Central memory CD4-positive, alpha-beta T cell (primary cell): Measurements from ENCODE around the gene DNAH17.

ENCODE experiments used
- DNase-seq: peaks from one replicate; pipeline ENCODE4 v3.0.0; 2022
- total RNA-seq, 3 experiments: gene quantifications; one replicate each; lab custom pipeline; 2026; lab: John Stamatoyannopoulos, UW

DNAH17 gene, protein sequence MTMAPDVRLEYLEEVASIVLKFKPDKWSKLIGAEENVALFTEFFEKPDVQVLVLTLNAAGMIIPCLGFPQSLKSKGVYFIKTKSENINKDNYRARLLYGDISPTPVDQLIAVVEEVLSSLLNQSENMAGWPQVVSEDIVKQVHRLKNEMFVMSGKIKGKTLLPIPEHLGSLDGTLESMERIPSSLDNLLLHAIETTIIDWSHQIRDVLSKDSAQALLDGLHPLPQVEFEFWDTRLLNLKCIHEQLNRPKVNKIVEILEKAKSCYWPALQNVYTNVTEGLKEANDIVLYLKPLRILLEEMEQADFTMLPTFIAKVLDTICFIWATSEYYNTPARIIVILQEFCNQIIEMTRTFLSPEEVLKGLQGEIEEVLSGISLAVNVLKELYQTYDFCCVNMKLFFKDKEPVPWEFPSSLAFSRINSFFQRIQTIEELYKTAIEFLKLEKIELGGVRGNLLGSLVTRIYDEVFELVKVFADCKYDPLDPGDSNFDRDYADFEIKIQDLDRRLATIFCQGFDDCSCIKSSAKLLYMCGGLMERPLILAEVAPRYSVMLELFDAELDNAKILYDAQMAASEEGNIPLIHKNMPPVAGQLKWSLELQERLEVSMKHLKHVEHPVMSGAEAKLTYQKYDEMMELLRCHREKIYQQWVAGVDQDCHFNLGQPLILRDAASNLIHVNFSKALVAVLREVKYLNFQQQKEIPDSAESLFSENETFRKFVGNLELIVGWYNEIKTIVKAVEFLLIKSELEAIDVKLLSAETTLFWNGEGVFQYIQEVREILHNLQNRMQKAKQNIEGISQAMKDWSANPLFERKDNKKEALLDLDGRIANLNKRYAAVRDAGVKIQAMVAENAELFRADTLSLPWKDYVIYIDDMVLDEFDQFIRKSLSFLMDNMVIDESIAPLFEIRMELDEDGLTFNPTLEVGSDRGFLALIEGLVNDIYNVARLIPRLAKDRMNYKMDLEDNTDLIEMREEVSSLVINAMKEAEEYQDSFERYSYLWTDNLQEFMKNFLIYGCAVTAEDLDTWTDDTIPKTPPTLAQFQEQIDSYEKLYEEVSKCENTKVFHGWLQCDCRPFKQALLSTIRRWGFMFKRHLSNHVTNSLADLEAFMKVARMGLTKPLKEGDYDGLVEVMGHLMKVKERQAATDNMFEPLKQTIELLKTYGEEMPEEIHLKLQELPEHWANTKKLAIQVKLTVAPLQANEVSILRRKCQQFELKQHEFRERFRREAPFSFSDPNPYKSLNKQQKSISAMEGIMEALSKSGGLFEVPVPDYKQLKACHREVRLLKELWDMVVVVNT (N-terminal part only)
- total RNA-seq, result 0.11 to 0.77 (median 0.25) reads per million in 3 experiments

DNA sequence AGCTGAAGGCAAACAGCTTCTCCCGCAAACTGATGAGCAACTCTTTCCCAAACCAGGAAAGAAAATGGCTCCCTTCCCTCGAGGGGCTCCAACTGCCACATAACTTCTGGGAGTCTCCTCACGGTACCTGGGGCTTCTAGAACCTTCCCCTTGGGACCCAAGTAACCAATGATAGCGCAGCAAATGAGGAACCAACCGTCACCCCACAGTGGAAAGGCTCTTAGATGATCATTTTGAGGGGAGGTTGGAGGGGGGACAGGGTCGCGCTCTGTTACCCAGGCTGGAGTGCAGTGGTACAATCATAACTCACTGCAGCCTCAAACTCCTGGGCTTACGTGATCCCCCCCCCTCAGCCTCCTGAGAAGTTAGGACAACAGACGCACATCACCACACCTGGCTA is at the start of gene DNAH17:
DNAH17 (minus strand) TSS at position 101 of the 400 bp plus-strand sequence. CDS start 2,339 bp downstream, outside the sequence.
- no peak for DNase-seq

DNA sequence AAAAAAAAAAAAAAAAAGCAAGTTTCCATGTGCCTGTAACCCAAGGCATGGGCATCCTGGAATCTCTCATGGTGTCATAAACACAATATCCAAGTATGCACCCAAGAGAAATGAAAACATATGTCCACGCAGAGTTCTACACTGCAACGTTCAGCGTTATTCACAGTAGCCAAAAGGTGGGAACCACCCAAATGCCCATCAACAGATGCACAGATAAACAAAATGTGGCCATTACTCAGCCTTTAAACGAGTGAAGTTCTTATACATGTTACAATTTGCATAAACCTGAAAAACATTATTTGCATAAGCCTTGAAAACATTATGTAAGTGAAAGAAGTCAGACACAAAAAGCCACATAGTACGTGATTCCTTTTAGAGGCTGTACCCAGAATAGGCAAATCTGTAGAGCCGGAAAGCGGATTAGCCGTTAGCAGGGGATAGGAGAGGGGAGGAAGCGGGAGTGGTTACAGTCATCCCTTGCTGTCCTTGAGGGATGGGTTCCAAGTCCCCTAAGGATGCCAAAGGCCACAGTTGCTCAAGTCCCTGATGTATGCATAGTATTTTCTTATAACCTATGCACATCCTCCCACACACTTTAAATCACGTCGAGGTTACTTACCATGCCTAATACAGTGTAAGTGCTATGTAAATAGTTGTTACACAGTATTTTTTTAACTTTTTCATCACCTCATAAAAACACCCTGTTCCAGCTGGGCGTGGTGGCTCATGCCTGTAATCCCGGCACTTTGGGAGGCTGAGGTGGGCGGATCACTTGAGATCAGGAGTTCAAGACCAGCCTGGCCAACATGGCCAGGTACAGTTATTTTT is 47.3 kb upstream of the DNAH17 start:
- no peak for DNase-seq

DNA sequence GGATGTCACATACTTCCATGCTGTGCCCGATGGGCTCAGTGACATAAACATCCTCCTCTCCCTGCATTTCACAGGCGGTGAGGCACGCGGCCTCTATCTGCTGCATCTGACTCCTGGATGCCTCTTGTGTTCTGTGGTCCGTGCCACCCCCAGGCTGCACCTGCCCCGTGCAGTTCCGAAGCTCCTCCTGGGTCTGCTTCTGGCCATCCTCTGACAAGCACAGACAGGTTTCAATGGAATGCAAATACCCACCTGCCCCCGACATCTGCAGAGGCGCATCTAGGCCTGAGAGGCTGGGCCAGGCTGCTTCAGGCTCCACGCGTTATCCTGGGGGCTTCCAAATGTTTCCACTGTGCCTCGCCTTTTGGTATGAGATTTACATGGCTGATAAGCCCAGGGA is 46.3 kb upstream of the DNAH17 start:
- no peak for DNase-seq

DNA sequence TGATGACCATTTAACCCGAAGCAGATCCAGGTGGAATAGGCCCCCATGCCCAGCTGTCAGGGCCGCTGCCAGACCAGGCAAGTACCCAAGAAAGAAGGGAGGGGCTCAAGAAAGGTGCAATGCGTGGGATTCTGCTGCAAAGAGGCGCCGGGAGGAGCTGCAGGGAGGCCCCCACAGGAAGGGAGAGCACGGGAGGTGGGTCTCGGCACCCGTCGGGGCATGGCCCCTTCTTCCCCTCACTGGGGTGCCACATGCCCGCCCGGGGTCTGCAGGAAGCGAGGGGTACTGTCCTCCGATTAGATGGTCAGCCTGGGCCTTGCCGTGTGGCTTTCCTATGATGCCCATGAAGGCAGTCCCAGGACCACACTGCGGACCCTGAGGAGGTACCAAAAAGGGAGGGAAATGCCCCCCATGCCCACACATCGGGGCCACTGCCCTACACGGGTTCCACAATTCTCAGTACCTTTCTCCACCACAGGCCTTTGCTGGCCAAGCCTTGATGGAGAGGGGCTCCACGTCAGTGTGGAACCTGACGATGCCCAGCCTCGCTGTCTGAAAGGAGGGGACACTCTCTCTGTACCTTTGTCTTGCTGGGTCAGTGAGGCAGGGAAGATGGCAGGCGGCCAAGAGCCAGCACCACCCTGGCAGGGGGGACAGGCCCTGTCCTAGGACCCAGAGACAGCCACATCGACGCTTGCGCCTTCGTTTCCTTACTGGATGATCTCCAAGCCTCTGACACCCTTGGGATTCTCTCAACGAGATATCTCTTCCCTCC is 45.5 kb upstream of the DNAH17 start:
- DNase-seq, result no peak

DNA sequence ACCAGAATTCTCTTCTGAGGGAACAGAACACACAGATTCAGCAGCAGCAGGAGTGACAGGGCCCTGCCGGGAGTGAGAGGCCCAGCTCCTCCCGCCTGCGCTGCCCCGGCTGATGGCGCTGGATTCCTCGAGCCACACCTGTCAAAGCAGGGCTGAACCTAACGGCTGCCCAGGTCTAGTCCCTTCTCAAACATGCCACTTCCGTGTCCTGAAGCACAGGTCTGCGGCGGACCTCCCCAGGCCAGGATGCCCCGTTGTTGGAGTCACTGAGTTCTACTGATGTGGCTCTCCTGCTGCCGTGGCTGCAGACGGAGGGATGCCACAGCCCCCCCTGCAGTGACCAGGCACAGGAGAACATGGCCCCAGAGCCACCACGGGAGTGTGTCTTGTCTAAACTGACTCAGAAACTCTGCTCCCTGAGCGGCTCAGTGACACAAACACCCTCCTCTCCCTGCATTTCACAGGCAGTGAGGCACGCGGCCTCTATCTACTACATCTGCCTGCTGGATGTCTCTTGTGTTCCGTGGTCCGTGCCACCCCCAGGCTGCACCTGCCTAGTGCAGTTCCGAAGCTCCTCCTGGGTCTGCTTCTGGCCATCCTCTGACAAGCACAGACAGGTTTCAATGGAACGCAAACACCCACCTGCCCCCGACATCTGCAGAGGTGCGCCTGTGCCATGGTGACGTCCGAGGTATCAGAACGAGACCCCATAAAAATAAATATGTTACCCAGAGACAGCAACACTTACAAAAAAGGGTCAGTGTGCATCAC is 44.7 kb upstream of the DNAH17 start:
- no peak for DNase-seq

DNA sequence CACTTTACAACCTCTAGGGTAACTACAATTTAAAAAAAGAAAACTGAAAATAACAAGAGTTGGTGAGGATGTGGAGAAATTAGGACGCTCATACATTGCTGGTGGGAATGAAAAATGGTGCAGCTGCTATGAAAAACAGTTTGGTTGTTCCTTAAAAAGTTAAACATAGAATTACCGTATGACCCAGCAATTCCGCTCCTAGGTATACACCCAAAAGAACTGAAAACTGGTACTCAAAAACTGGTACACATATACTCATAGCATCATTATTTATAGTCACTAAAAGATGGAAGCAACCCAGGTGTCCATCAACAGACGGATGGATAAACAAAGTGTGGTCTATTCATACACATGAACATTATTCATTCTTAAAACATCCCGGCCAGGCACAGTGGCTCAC is 42.9 kb upstream of the DNAH17 start:
- DNase-seq, result no peak

DNA sequence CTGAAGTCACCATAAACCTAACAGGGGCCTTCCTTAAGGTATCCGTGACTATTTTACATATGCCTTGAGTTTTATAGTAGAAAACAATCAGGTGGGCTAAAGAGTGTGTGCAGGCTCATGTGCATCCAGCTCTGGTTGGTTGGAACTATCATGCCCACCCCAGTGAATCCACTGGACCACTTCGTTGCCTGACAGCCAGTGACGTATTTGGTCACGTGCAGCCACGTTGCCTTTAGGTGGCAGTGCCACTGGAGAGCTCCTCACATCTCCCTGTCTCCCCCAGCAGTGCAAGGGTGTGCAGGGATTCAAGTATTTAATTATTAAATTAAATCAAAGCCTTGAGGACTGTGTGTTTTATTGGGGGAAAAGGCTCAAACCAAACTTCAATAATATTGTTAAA is 42.1 kb upstream of the DNAH17 start:
- DNase-seq, result no peak

DNA sequence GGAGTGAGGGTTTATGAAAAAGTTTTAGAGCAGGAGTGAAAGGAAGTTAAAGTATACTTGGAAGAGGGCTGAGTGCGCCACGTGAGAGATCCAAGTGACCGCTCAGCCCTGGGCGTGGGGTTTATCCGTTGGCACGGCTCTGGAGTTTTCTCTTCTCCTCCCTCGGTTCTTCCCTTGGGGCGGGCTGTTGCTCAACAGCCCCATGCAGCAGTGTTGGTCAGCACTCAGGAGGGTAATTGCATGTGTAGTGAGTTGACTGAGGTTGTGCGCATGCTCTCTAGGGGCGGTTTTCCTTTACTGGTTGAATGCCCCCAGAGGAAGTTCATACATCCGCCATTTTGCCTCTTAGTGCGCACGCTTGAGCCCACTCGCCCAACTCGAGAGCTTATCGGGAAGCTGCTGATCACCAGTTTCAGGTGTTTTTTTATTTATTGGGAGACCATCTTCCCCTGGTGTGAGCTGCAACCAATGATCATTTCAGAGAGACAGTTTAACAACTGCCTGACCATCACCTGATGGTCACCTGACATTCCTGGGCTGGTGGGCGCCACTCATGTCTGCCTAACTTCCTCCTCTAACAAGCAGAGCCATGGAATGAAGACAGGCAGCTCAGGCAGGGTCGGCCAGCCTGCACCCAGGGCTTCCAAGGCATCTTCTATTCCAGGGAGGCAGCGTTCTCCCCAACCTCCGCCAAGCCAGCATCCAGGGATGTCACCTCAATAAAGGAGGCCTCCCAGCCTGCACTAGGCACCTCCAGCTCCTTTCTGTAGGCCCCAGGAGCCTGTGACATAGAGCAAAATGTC is 41.3 kb upstream of the DNAH17 start:
- DNase-seq, result no peak

DNA sequence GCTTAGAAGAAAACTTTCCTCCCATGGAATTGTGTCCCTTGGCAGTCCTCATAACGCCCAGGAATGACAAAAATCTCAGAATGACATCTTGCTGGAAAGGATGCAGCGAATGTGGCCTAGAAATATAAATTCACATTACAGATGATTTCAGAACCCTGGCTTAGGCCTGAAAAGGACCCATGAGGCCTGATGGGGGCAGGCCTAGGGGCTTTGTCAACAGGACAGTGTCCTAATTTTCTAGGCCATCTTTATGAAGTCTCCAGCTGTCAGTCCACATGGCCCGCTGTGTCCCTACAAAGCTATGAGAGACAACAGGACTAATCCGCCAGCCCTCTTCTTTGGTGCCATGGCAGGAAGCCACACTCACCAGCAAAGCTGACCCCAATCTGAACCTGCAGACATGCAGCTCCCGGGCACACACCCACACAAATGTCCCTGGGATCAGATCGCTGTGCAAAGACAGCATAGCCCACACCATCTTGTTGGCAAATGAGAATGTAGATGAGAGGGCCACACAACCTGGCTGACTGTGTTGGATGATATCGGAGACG is 40.4 kb upstream of the DNAH17 start:
- no peak for DNase-seq

DNA sequence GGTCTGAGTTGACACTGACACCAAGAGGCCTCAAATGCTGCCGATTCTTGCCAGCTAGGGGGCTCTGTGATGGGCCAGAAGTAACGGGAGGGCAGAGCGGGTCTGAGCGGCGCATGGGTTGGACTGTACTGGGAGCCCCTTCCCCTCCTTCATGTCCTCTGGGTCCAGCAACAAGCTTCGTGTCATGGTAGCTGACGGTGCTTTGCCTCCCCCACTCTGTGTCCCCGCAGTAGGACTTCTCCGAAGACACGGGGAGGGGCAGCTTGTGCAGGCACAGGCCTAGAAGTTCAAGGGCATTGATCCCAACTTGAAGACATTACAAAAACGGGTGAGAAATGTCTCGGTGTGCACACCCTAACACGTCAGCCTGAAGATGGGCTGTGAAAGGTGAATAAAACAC is 39.8 kb upstream of the DNAH17 start:
- DNase-seq, result no peak

DNA sequence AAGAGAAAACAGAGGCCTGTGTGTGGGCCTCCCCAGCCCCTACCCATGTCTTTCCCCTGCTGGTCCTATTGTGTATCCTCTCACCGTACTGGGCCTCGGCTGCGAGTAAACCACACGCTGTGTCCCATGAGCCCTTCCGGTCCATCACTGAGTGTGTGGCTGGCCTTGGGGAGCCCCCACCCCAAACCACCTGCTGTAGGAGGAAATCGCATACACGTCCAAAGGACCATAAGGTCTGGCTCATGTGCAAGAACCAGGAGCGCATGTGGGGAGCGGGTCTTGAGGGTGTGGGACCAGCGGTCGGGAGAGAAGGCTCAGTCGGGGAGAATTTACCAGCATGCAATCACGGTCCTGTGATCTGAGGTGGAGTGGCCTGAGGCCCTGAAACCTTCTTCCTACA is 38.4 kb upstream of the DNAH17 start:
- no peak for DNase-seq

DNA sequence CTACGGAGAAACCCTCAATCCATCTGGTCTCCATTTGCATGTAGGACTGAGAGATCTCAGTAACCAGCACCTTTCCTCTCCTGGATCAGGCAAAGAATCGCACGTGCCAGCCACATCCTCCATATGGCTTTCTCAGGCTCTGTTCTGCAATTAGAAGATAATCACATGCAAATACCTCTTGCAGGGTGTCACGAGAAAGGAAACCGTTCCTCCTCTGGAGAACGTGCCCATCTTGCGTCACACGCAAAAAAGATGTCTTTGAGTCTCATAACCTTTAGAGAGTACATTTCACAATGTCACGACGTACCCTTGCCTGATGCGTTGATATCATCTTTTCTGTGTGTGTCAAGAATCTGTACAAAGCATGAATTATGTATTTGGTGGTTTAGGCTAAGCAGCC is 36.2 kb upstream of the DNAH17 start:
- DNase-seq, result no peak

DNA sequence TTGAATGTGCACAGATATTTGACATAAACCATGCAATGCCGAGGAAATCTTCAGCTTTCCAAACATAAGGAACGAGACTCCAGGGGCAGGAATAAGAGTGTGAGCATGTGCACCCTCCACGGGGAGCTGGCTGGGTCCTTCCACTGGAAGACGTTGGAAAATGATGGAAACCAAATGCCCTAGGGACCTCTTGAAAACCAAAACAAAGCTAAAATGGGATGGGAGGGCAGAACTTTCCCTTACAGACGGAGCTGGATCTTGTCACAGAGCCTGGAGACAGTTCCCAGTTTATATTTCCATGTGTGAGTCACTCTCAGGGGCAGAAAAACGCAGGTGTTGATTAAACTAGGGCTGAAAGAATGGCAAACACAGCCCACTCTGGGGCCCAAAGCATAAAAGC is 34.4 kb upstream of the DNAH17 start:
- no peak for DNase-seq

DNA sequence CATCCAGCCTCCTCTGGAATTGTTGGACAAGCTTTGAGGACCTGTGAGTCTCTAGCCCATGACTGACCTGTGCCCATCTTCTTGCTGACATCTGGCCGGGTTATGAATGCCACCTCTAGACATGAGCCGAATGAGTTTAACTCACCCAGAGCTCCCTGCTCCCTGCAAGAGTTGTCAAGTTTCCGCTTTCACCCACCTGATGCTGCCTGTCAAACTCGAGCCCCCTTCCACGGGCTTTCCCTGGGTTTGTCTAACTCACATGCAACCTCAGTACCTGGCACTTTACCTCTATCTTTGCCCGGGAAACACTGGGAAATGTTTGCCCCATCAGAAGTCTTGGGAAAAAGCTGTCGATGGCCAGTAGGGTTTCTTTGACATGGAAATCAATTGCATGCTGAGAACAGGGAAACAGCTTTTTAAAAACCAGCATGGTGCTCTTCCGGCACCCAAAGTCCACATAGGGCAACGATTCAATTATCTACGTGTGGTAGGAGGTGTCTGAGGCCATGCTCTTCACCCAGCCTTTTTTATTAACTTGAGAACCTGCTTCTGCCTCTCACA is 33.8 kb upstream of the DNAH17 start:
- no peak for DNase-seq

DNA sequence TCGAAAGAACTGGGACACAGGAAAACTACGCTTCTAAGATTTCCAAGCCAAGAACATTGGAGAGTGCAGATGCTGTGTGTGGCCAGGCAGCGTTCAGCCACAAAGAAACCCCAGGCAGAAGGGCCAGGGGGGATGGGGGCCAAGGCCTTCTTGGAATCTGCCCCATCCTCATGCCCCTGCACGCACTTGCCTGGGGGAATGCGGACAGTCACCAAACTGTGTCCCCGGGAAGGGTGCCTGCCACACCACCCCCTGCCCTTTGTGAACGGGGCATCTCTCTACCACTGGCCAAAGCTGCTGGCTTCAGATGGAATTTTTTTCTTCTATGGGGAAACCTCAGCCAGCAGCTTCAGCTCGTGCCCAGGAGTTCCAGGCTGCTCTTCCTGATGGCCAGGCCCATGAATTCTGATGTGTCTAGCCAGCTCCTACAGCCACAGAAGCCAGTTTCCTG is 32.0 kb upstream of the DNAH17 start:
- DNase-seq, result no peak

DNA sequence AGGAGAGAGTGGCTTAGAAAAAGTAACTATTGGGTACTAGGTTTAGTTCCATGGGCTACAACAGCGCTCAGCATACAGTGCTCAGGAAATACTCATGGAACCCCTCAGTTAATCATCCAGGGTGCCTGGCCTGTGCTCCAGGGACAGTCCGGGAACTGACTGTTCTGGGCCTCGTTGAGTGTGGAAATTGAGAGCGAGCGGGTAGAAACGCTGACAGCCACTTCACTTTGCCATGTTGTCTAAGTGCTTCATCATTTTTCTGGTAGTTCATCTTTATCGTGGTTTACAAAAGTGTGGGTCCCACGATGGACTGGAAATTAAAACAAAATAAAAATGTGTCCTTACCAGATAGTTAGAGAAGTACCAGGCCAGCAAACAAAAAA is 31.6 kb upstream of the DNAH17 start:
- DNase-seq, result no peak

DNA sequence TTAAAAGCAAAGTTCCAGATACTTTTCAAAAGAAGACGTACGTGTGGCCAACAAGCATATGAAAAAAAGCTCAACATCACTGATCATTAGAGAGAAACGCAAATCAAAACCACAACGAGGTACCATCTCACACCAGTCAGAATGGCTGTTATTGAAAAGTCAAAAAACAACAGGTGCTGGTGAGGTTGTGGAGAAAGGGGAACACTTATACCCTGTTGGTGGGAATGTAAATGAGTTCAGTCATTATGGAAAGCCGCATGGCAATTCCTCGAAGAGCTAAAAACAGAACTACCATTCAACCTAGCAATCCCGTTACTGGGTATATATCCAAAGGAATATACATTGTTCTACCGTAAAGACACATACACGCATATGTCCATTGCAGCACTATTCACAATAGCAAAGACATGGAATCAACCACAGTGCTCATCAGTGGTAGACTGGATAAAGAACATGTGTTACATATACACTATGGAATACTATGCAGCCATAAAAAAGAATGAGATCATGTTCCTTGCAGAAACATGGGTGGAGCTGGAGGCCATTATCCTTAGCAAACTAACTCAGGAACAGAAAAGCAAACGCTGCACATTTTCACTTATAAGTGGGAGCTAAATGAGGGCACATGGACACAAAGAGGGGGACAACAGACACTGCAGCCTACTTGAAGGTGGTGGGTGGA is 31.1 kb upstream of the DNAH17 start:
- no peak for DNase-seq

DNA sequence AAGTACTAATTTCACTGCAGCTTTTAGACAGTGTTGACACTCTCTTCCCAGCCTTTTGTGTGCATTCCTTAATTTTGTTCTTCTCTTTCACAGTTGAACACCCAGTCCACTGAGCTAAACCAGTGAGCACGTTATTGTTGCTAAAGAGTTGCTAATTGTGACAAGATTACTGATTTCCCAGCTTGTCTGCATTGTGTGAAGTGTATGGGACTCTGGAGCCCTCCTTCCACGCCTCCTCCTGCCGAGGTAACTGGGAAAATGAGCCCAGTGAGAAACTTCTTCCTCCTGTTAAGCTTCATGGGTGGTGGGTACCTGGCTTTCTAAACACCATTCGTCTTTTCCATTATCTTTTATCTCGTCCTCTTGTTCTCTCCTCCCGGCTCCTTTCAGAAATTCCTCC is 29.8 kb upstream of the DNAH17 start:
- DNase-seq, result no peak
